Measurements from ENCODE around the gene SOX5.

DNA sequence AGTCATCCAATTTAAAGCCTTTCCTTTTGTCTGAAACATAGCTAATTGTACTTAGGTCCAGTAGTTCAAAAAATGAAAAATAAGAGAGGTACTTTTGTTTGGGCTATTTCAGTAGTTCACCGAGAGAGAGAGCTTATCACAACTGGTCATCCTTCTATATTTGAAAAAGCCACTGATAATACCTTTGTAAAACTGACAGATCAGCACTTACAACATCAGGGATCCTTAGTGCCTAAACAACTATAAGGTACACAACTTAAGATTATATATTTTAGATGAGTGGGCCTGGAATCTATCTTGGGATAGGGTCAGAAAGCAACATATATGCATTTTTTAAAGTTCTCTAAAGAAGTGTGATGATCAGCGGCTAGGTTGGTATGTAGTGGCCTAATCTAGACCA, 97.9 kb downstream of the SOX5 start:
- TF ChIP-seq SP1 (IDR thresholded peaks at IDR 0.05; ENCODE audit: low read depth) (no peak), POLR2A (IDR thresholded peaks at IDR 0.05; ENCODE audit: borderline replicate concordance, extremely low read depth, insufficient read depth, insufficient read length) (no peak), ZFX (IDR thresholded peaks at IDR 0.05) (no peak), JUND (IDR thresholded peaks at IDR 0.05) (no peak), YY1 (IDR thresholded peaks at IDR 0.05; ENCODE audit: extremely low read depth, insufficient replicate concordance, low read depth, low read length) (no peak), EZH2phosphoT487 (IDR thresholded peaks at IDR 0.05; ENCODE audit: borderline replicate concordance) (no peak), POLR2AphosphoS5 (IDR thresholded peaks at IDR 0.05; ENCODE audit: low read depth, low read length) (no peak), EZH2 (IDR thresholded peaks at IDR 0.05) (no peak)
- TF ChIP-seq, protein P1, sequence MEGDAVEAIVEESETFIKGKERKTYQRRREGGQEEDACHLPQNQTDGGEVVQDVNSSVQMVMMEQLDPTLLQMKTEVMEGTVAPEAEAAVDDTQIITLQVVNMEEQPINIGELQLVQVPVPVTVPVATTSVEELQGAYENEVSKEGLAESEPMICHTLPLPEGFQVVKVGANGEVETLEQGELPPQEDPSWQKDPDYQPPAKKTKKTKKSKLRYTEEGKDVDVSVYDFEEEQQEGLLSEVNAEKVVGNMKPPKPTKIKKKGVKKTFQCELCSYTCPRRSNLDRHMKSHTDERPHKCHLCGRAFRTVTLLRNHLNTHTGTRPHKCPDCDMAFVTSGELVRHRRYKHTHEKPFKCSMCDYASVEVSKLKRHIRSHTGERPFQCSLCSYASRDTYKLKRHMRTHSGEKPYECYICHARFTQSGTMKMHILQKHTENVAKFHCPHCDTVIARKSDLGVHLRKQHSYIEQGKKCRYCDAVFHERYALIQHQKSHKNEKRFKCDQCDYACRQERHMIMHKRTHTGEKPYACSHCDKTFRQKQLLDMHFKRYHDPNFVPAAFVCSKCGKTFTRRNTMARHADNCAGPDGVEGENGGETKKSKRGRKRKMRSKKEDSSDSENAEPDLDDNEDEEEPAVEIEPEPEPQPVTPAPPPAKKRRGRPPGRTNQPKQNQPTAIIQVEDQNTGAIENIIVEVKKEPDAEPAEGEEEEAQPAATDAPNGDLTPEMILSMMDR (IDR thresholded peaks at IDR 0.05 in 2 of 3, conservative IDR thresholded peaks at IDR 0.05 in 1 of 3; ENCODE audit: borderline replicate concordance in 1 of 3, insufficient read depth in 1 of 3, low read depth in 2 of 3, low read length in 2 of 3) = no peak
- TF ChIP-seq, protein P2, sequence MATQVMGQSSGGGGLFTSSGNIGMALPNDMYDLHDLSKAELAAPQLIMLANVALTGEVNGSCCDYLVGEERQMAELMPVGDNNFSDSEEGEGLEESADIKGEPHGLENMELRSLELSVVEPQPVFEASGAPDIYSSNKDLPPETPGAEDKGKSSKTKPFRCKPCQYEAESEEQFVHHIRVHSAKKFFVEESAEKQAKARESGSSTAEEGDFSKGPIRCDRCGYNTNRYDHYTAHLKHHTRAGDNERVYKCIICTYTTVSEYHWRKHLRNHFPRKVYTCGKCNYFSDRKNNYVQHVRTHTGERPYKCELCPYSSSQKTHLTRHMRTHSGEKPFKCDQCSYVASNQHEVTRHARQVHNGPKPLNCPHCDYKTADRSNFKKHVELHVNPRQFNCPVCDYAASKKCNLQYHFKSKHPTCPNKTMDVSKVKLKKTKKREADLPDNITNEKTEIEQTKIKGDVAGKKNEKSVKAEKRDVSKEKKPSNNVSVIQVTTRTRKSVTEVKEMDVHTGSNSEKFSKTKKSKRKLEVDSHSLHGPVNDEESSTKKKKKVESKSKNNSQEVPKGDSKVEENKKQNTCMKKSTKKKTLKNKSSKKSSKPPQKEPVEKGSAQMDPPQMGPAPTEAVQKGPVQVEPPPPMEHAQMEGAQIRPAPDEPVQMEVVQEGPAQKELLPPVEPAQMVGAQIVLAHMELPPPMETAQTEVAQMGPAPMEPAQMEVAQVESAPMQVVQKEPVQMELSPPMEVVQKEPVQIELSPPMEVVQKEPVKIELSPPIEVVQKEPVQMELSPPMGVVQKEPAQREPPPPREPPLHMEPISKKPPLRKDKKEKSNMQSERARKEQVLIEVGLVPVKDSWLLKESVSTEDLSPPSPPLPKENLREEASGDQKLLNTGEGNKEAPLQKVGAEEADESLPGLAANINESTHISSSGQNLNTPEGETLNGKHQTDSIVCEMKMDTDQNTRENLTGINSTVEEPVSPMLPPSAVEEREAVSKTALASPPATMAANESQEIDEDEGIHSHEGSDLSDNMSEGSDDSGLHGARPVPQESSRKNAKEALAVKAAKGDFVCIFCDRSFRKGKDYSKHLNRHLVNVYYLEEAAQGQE (IDR thresholded peaks at IDR 0.05; ENCODE audit: low read depth) = no peak
- TF ChIP-seq, protein P3, sequence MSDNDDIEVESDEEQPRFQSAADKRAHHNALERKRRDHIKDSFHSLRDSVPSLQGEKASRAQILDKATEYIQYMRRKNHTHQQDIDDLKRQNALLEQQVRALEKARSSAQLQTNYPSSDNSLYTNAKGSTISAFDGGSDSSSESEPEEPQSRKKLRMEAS (IDR thresholded peaks at IDR 0.05) = no peak
